Islet precursor cell (in vitro differentiated cells): ENCODE measurements around the gene SAMD14.

ENCODE experiments used
- DNase-seq: peaks from one replicate; pipeline ENCODE4 v3.0.0-alpha.2; 2018

The SAMD14 gene

DNA sequence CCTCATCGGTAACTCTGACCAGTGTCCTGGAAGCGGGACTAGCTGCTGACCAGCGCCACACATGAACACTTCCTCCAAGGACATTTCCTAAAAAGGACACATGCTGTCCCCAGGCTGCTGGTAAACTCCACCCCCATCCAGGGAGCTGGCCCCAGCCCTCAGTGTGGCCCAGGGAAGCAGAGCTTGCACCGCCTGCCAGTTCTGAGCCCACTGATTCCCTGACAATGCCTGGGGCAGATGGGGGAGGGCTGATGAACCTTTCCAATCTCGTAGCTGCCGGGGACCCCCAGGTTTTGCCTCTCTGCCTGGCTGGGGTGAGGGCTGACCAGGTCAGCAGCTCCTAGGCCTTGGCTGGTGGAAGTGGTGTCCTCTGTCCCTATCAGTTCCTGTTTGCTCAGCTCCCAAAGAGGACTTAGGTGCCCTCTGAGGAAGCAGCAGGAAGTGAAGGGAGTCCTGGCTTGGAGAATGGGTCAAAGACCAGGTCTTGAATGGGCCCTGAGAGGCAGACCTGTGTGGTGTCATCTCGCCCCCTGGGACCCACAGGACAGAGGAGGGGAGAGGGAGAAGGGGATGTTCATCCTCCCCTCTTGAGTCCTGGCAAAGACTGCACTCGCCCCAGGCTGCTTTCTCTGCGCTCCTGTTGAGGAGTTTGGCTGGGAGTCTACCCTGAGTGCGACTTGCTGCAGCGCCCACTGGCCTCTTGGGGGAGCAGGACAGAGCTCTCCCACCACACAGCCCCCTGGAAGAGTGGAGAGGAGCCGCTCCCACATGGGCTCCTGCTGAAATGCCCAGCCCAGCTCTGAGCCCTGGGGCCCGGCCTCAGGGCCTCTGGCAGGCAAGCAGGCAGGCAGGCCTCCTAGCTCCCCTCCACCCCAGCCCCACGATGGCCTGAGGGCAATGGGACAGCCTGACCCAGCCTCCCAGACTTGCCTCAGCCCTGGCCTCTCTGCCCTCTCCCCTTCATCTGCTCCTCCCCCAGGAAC, 18.0 kb downstream of the SAMD14 start:
- DNase-seq: peak; percentile 89

DNA sequence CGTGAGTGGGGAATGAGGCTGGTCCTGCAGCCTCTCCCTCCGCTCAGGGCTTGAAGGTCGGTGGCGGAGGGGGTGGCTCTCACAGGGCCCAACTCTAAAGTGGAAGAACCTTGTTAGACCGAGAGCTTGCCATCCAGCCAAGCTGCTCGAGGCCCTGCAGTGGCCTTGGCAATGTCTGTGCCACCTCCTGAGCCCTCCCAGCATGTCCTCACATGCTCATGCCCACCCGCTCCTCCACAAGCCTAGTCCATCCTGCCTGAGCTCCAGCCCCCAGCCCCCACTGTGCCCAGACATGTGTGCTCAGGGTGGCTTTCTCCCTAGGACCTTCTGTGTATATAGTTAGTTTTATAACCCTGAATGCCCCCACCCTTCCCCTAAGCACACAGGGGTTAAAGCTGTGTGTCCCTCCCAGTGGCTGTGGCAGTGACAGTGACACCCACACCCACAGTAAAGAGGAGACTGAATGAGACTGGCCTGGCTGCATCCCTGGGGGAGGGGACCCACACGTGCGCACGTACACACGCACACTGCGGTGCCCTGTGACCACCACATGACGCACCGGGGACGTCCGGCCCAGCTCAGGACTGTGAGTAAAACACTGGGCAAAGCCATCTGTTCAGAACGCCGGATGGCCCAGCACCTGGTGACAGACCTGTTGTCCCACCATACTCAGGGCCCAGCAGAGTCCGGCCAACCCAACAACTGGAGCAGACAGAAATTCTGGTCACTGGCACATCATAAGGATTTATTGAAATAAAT, 19.2 kb downstream of the SAMD14 start:
- no peak for DNase-seq

DNA sequence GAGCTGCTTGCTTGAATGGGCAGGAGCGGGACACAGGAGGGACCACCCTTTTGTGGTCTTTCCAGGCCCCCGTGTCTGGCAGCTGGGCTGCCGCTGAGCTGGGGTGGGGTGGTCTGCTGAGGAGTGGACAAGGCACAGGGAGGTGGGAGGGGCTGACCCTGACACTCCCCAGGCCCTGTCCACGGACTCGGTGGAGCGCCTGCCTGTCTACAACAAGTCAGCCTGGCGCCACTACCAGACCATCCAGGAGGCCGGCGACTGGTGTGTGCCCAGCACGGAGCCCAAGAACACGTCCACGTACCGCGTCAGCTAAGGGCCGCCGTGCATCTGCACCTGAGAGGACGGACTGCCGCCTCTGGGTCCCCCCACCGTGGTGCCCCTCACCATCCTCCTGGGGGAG, 20.2 kb downstream of the SAMD14 start:
- DNase-seq: no peak

DNA sequence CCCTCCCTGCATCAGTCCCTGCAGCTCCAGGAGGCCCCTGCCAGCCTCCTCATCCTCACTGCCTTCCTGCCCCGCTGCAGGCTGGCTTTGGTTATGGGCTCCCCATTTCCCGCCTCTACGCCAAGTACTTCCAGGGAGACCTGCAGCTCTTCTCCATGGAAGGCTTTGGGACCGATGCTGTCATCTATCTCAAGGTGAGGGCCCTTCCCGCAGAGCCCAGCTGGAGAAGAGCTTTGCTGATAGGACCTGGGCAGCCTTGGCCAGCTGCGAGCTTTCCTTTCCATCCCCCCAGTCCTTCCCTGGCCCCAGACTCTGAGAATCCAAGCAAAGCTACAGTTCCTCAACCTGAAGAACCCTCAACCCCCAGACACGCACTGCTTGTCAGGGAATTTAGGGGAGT, 20.8 kb downstream of the SAMD14 start:
- DNase-seq: no peak

DNA sequence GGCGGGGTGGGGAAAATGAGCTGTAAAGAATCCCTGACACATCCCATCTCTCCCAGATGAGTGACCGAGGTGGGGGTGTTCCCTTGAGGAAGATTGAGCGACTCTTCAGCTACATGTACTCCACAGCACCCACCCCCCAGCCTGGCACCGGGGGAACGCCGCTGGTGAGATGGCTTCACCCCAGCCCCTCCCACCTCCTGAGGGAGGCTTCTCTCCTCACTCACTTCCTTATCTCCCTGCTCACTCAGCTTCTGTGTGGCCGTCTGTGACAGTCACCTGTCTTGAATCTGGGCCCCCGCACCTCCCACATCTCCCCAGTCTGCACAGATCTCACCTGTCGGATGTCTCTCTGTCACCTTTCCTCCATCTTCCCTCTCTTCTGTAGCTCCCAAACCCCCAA, 21.4 kb downstream of the SAMD14 start:
- DNase-seq: no peak

DNA sequence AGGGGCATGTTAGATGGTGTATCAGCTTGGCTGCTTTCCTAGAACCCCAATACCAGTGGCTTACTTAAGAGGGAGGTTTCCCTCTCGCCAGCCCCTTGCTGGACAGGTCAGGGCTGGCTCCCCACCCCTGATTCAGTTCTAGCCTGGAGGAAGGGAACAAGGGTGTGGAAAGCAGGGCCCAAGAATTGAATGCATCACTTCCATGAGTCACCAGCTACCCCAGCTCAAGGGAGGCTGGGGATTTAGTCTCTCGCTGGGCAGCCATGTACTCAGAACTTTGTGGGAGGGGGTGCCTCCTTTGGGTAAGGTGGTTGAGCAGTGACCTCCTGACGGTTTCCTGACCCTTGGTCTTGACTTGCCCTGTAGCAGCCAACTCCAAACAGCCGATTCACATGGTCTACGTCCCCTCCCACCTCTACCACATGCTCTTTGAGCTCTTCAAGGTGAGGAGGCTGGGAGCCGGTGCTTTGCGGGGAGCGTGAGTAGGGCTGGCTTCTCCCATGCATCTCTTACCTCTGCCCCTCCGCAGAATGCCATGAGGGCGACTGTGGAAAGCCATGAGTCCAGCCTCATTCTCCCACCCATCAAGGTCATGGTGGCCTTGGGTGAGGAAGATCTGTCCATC, 22.1 kb downstream of the SAMD14 start:
- DNase-seq: no peak

DNA sequence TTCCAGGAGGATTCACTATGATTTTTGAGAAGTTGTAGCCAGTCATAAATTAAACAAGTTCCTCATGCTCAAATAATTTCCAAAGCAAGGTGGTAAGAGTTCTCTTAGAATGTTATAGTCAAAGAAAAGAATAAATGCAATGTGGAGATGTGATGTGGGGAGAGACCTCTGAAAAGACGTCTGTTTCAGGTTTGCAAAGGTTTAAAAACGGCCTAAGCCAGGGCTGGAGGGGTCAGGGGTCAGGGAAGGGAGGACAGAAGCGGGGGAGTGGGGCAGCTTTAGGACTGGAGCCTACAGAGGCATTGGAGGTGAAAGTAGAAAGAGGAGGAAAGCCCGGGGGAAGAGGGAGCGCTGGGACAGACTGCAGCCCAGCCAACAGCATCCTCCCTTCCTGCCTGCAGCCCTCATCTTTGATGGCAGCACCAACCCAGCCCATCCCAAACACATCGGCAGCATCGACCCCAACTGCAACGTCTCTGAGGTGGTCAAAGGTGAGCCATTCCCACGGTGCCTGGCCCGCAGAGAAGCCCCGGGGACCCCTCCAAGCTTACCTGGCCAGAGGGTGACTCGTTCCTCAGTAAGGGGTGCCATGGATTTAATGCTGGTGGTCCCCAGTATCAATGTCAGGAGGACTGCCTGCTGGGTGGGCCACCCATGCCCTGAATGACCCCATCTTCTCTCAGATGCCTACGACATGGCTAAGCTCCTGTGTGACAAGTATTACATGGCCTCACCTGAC, 23.4 kb downstream of the SAMD14 start:
- DNase-seq: no peak

DNA sequence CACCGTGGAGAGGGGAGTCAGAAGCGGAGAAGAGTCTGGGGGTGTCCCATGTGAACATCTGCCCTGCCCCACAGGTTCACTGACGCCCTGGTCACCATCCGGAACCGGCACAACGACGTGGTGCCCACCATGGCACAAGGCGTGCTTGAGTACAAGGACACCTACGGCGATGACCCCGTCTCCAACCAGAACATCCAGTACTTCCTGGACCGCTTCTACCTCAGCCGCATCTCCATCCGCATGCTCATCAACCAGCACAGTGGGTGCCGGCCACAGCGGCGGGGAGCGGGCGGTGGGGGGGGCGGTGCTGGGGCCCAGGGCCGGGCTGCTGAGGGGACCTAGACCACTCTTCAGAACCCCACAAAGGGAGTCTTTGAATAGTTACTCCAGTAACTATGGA, 24.1 kb downstream of the SAMD14 start:
- DNase-seq: no peak

DNA sequence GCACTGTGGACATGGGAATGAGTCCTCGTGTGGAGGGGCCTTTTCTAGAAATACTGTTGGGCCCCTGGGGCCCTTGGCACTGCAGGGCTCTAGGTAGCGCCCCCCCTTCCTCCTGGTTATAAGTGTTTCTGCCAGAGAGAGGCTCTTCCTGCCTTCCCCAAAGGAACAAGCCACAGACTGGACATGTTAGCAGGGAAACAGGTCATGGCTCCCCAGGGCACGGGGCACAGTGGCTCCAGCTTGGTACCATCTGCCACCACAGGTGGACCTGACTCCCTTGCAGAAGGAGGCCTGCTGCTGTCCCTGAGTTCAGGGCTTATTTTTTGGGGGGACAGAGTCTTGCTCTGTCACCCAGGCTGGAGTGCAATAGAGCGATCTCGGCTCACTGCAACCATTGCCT, 26.0 kb downstream of the SAMD14 start:
- DNase-seq: no peak

DNA sequence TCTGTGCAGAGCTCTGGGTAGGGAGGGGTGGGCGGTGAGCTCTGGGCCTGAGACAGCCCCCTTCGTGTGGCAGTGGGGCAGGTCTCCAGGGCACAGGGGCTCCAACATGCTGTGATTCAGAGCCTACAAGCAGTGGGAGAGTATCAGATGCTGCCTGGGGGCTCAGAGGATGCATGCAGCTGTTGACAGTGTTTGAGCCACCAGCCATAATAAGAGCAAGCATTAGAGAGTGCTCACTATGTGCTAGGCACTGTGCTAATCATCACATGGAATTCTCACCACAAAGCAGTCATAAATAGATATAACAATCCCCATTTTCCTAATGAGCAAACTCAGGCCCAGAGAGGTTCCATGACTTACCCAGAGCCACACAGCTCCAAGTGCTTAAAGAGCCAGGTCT, 26.7 kb downstream of the SAMD14 start:
- no peak for DNase-seq

DNA sequence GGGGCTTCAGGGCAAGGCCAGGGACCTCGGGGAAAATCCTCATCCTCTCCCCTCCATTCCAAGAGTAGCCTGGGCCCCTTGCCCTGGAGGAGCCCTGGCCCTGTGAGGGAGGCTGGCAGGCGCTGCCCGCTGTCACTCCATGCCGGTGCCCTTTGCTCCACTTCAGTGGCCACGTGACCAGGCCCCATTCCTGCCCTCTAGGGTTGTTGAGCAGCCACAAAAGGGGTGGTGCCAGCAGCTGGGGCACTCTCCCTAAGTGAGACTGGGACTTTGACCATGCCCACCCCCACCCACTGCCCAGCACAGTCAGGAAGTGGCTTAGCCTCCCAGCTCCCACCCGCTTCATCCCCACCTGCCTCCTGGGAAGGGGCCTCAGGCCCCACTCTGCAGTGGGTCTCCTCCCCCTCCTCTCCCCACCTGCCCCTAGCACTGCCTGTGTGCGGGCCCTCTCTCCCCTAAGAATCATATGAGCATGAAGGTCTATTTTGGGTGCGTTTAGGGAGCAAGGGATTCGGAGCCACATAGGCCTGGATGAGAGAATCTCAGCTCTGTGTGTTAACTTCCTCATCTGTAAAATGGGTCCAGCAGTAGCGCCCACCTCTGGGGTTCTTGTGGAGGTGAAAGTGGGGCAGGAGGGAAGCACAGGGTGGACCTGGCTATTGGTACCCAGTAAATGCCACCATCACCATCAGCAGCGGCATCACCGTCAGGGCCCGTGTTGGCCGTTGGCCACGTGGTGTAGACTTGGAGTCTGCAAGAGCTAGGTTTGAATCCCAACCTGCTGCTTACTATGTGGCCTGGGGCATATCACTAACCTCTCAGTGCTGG, 27.6 kb downstream of the SAMD14 start:
- DNase-seq: no peak

DNA sequence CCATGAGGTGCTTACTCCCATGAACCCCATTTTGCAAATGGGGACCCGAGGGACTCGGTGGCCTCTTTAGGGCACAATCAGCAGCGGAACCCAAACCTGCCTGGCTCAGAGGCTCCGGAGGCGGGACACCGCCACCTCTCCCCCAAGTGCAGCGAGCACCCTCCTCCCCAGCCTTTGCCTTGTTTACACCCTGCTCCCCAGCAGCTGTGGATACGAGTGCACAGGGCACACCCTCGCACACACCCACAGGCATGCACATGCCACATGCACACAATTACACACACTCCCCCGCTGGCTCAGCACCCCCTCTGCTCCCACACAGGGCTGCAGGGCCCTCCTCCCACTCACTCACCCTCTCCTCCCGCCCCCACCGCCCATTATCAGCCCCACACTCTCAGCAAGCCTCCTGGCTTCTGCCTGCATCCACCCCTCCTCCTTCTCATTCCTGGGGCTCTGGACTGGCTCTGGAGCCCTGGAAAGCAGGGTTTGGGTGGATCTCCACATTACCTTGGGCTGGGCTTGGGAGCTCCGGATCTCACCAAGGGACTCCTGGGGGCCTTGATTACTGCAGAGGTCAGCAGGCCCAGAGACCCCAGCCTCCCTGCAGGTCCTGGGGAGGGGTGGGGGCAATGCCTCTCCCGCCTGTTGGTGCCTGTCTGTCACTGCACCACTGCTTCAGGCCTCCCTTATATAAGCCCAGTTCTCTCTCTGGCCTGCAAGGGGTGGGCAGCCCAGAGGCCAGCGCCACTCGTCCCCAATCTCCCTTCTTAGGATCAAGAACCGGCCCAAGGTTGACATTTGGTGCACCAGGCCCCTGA, 28.4 kb downstream of the SAMD14 start:
- DNase-seq: peak; percentile 85

DNA sequence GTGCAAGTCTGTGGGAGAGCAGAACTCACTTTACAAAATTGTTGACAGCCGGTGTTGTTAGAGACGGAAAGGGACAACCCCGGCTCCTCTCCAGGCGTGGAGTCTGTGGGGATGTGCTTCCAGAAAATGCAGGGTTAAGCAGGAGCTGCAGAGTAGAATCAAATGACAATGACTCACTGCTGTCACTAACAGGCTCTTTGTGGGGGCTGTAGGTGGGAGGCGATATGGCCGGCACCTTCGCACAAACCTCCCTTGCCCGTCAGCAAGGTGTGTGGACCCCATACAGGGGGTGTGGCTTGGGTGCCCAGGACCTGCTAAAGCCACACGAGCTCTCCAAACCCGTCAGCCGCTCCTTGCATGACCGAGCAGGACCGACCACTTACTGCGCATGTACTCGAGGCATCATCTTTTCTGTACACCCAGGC, 29.0 kb downstream of the SAMD14 start:
- peak; percentile 80 for DNase-seq

DNA sequence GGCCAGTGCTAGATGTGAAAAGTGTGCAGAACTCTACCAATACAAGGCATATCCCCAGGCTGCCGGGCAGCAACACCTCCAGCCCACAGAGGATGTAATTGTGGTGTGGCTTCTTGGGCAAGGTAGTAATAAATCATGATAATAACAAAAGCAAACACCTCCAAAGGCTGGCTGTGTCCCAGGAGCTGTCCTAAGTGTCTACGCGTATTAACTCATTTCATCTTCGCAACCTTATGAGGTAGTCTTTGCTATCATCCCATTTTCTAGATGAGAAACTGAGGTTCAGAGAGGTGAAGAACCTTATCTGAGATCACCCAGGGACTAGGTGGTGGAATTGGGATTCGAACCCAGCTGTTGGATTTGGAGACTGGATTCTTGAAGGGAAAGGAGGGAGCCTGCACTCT, 29.5 kb downstream of the SAMD14 start:
- DNase-seq: no peak

DNA sequence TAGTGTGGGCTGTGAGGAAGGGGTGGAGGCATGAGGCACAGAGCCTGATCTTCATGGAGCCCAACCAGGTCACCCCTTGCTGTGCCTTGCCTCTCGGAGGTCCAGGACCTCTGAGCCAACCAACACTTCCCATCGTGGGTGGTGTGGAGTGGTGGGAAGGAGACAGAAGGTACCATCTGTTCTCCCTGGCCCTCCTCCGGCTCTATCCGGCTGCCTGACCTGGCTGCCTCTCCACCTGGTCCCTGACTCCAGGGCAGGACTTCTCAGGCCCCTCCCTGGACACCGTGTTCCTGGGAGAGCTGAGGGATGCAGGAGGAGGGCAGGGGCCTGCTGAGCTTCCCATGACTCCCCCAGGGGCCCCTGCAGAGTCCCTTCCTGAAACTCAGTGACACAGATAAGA, 31.0 kb downstream of the SAMD14 start:
- DNase-seq: no peak

DNA sequence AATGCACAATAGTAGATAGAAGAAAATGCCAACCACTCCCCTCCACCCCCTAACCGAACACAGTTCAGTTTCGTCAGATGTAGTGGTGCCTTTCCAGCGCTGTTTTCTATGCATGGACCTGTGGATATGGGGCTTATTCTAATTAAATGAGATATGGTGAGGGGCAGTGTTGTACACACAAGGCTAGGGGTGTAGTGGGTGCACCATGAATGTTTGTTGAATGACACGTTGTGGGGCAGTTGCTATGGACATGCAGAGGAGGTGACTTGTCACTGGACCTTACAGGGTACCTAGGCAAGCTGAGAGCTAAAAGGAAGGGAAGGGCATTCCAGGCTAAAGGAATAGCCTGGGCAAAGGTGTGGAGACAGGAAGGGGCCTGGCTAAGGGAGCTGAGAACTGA, 31.4 kb downstream of the SAMD14 start:
- DNase-seq: no peak

DNA sequence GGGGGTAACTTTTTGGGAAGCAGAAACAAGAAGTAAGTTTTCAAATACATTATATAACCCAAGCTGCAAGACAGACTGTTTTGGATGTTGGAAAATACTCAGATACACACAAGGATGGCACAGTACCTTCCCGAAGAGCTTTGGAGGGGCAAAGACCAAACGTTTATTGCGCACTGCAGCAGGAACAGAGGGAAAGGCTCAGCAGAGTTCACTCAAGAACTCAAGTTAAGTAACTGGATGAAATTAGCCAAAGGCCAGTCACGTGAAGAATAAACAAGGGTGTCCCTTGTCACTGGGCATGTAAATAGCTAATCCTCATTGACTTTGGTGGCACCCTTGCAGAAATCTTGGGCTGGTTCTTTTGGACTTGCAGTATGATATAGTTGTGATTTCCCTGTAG, 32.0 kb downstream of the SAMD14 start:
- DNase-seq: no peak

DNA sequence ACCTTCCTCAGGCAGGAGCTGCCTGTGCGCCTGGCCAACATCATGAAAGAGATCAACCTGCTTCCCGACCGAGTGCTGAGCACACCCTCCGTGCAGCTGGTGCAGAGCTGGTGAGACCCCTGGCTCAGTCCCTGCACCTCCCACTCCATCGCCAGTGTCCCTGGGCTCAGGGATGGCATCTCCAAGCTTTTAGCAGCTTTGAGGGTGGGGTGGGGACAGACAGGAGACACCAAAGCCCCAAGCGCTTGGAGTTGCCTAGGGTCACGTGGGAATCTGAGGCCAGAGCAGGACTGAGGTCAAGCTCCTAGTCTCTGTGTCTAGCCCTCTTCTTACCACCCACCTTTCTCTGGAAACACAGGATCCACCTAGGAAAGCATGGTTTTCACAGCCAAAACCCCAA, 32.5 kb downstream of the SAMD14 start:
- no peak for DNase-seq

DNA sequence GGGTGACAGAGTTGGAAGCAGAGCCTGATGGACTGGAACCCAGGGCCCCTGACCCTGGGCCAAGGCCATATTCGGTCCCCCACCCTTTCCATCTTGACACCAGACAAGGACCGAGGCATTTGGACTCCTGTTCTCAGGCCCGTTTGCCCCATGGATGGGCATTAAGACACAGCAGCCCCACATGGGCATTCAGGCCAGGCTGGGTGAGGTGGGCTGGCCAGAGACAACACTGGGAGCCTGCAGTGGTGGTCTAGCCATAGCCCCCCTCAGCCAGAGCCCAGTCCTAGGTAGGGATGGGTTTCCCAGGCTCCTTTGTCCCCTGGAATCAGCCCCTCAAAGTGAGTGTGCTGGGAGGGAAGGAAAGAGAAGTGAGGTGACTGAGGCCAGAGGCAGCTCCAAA, 33.2 kb downstream of the SAMD14 start:
- DNase-seq: no peak

DNA sequence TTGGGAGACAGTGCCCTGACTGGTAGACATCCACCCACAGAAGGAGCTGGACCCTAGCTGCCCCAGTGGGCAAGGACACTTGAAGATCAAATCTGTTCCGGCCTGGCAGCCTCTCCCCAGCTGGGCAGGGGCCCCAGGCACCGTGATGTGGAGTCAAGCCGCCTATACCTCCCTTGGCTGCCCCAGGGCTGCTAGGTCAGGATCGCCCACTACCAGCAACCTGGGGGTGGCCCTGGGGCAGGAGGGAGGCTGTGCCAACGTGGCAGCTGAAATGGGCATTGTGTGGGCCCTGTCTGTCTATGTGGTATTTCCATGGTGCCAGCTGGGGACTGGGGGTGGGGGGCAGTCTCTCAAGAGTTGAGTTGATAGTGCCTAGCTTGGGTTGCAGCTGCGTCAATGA, 33.9 kb downstream of the SAMD14 start:
- no peak for DNase-seq

DNA sequence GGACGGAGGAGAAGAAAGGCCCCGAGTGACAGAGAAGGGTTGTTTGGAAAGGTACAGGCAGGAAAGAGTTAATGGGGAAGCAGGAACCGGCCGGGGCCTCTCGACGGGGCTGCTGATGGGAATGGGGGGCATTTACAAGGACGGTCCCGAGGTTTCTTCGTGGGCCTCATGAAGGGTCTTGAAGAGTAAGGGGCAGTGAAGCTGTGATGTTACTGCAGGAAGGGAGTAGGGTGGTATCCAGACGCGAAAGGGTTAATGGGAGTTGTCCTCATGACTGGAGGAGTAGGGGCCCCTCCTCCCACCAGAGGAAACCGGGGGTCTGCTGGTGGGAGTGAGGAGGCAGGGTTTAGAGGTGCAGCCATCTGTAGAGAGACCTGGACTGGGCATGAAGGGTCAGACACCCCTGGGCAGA, 34.3 kb downstream of the SAMD14 start:
- no peak for DNase-seq
